ENCODE data around the gene TNKS1BP1. TPM values are rescaled to one million over a fixed set of nuclear protein-coding genes. Genes with fewer than 3 reads are reported as not detected.
"Not testable (repeated sequence)": the region's sequence is repeated elsewhere in the genome, so short reads cannot be mapped to it uniquely, and the experiment has no call there.

Gene TNKS1BP1
- total RNA-seq, 4 donors from 2014 or later: 52.3 to 106 (median 85.2) TPM

DNA sequence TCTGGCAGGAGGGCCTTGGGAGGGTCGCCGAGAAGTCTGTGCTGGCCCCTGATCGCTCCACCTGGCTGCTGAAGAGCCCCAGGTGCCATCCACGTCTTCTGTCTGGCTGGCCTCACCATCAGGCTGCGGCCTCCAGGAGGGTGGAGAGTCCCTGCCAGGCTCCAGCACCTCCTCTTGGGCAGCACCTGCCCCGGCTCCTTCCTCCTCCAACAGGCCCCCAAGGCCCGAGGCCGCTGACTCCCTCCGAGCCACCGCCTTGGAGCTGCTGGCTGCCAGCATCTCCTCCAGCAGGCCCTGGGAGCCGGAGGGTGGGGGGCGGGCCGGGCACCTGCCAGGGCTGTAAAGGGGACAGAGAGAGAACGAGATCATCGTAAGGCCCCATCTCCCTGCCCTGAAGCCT lies 22.3 kb downstream of the TNKS1BP1 start:
- intact Hi-C loops (cut with DNase I): no loop called here
- Histone ChIP-seq H3K27me3 (no peaks in the 10 kb centered on the region), H3K4me3 (replicated peaks in 1 of 3) (no peak overlapping the region), H3K36me3 (peaks cover 45 to 49% of the 10 kb centered on the region in 2 donors), H3K9me3 (no peaks in the 10 kb centered on the region), H3K27ac (no peak overlapping the region), H3K4me1 (peaks cover 24 to 36% of the 10 kb centered on the region in 2 donors)
- 94 to 98% methylated on average over 9 to 13 of the region's 15 CpGs for WGBS, 2 donors
- TF ChIP-seq, protein P1, sequence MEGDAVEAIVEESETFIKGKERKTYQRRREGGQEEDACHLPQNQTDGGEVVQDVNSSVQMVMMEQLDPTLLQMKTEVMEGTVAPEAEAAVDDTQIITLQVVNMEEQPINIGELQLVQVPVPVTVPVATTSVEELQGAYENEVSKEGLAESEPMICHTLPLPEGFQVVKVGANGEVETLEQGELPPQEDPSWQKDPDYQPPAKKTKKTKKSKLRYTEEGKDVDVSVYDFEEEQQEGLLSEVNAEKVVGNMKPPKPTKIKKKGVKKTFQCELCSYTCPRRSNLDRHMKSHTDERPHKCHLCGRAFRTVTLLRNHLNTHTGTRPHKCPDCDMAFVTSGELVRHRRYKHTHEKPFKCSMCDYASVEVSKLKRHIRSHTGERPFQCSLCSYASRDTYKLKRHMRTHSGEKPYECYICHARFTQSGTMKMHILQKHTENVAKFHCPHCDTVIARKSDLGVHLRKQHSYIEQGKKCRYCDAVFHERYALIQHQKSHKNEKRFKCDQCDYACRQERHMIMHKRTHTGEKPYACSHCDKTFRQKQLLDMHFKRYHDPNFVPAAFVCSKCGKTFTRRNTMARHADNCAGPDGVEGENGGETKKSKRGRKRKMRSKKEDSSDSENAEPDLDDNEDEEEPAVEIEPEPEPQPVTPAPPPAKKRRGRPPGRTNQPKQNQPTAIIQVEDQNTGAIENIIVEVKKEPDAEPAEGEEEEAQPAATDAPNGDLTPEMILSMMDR (IDR thresholded peaks at IDR 0.05): no peak
- TF ChIP-seq POLR2A (IDR thresholded peaks at IDR 0.05): no peak
- no peak for DNase-seq

DNA sequence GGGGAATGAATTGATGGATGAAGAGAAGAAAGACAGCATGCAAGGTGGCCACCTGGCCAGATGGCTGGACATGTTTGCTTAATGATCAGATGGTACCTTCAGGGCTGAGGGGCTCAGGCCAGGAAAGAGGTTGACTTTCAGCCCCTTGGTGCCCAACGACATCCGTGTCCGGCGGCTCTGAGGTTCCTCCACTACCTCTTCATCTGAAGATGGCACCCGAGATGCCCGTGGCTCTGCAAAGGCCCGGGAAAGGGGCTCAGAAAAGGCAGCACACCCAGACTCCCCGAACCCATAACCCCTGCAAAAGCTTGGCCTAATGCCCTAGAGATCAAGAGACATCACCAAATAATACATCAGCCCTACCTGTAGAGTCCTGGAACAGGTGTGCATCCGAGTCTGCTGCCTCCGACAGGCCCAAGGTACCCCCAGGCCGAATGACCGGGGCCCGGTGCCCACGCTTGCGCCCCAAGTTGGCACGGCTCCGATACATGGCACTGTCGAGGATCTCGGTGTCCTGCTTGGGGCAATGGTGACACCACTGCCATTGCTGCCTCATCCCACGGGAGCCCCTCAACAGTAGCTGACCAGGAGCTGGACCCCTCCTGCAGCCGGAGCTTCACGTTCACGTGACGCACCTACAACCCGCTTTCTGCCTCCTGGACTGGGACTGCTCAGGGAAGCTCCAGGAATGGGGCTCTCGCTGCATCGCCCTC lies 22.9 kb downstream of the TNKS1BP1 start:
- no peak for TF ChIP-seq POLR2A (IDR thresholded peaks at IDR 0.05)
- TF ChIP-seq, protein P1 (IDR thresholded peaks at IDR 0.05): no peak
- DNase-seq: no peak
- no peak overlapping the region for H3K27ac ChIP-seq
- H3K4me1 ChIP-seq: peaks cover 23 to 30% of the 10 kb centered on the region in 2 donors
- no peaks in the 10 kb centered on the region for H3K9me3 ChIP-seq
- H3K36me3 ChIP-seq: peaks cover 45 to 49% of the 10 kb centered on the region in 2 donors
- 96 to 97% methylated on average over 23 to 25 of the region's 27 CpGs for WGBS, 2 donors
- intact Hi-C loops (cut with DNase I): no loop called here
- H3K4me3 ChIP-seq (replicated peaks in 1 of 3): no peak overlapping the region
- no peaks in the 10 kb centered on the region for H3K27me3 ChIP-seq

DNA sequence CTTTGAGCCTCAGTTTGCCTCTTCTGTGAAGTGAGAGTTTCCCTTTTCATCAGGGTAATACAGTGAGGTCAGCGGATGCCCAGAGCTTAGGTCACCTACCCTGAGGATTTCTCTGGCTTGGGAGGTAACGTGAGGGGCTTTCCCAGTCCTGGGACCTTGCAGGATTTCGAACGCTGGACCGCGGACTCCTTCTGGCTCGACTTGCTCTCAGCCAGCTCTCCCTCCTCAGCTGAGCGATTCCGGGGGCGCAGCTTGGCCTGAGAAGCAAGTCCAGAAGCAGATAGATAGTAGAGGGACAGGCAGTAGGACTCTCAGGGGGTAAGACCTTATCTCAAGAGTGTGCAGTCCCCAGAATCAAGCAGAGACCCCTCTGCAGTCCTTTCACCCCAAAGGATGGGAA lies 24.0 kb downstream of the TNKS1BP1 start:
- no peak for TF ChIP-seq POLR2A (IDR thresholded peaks at IDR 0.05)
- TF ChIP-seq, protein P1 (IDR thresholded peaks at IDR 0.05): no peak
- H3K9me3 ChIP-seq: no peaks in the 10 kb centered on the region
- WGBS, 2 donors: 97 to 98% methylated on average over 7 to 10 of the region's 10 CpGs

DNA sequence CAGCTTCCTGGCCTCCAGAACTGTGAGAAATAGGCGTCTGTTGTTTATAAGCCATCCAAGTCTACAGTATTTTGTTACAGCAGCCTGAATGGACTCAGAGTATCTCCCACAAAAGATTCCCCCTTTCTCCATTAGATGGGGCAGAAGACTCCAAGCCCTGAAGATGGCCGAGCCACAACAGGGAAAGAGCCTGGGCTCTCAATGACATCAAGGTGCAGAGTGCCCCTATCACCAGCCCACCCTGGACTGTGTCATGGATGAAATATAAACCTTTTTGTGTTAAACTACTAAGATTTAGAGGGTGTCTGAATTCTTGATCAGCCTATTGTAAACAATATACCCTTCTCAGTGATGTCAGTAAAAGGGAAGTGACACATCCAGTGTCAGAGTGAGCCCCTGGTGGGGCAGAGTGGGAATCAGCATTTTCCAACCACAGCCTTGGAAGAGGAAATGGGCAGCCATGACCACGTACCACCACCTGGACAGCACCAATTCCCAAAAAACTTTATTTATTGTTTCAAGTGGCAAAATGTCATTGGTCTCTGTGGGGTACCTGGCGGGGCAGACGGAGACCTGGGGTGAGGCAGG lies 25.5 kb downstream of the TNKS1BP1 start:
- intact Hi-C loops (cut with DNase I): no loop called here
- H3K27ac ChIP-seq: no peak overlapping the region
- 96 to 97% methylated on average over 5 of the region's 5 CpGs for WGBS, 2 donors
- no peak overlapping the region for H3K4me3 ChIP-seq (replicated peaks in 1 of 3)
- H3K9me3 ChIP-seq: no peaks in the 10 kb centered on the region
- peaks cover 15 to 20% of the 10 kb centered on the region in 2 donors for H3K4me1 ChIP-seq
- no peak for DNase-seq
- no peaks in the 10 kb centered on the region for H3K27me3 ChIP-seq
- H3K36me3 ChIP-seq: peaks cover 45 to 49% of the 10 kb centered on the region in 2 donors
- TF ChIP-seq, protein P1 (IDR thresholded peaks at IDR 0.05): no peak
- no peak for TF ChIP-seq POLR2A (IDR thresholded peaks at IDR 0.05)

More for the DNA sequence above, 24.0 kb downstream of the TNKS1BP1 start:
- Histone ChIP-seq H3K36me3 (peaks cover 45 to 49% of the 10 kb centered on the region in 2 donors), H3K27me3 (no peaks in the 10 kb centered on the region), H3K4me1 (peaks cover 12 to 20% of the 10 kb centered on the region in 2 donors), H3K4me3 (replicated peaks in 1 of 3) (no peak overlapping the region), H3K27ac (no peak overlapping the region)
- intact Hi-C loops (cut with DNase I): no loop called here
- no peak for DNase-seq

DNA sequence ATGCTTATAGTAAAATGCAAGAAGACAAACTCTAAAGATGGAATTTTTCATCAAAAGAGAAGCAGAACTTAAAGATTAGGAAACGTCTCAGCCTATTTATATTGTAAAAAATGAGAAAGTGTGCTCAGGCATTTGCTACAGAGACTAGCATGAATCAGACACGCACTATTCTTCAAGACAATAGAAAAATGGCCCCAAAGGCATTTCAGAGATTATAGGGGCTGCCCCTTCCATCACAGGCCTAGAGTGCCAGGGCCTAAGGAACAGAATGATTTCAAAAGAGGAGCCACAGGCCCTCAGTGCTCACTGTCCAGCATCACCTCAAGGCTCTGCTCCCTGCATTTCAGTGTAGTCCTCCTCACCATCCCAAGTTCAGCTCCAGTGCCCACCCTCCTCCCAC lies 27.5 kb downstream of the TNKS1BP1 start:
- Histone ChIP-seq H3K27ac (no peak overlapping the region), H3K27me3 (no peaks in the 10 kb centered on the region), H3K36me3 (peaks cover 36 to 38% of the 10 kb centered on the region in 2 donors), H3K9me3 (no peaks in the 10 kb centered on the region), H3K4me3 (replicated peaks in 1 of 3) (no peak overlapping the region), H3K4me1 (peaks cover 13 to 26% of the 10 kb centered on the region in 2 donors)
- intact Hi-C loops (cut with DNase I): no loop called here
- 87% methylated on average over 2 of the region's 2 CpGs for WGBS, 2 donors
- DNase-seq: no peak
- no peak for TF ChIP-seq POLR2A (IDR thresholded peaks at IDR 0.05)
- TF ChIP-seq, protein P1 (IDR thresholded peaks at IDR 0.05): no peak

DNA sequence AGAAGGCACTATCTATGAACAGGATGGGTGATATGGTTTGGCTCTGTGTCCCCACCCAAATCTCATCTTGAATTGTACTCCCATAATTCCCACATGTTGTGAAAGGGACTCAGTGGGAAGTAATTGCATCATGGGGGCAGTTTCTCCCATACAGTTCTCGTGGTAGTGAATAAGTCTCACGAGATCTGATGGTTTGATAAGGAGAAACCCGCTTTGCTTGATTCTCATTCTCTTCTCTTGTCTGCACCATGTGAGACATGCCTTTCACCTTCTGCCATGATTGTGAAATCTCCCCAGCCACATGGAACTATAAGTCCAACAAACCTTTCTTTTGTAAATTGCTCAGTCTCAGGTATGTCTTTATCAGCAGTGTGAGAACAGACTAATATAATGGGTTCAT lies 28.5 kb downstream of the TNKS1BP1 start:
- H3K9me3 ChIP-seq; intact Hi-C loops (cut with DNase I); H3K4me3 ChIP-seq (replicated peaks in 1 of 3); H3K27me3 ChIP-seq; DNase-seq: not testable (repeated sequence)
- peaks cover 26 to 28% of the 10 kb centered on the region in 2 donors for H3K36me3 ChIP-seq
- peak overlapping the region in 1 of 3 donors; percentile 70 for H3K27ac ChIP-seq
- peaks cover 13 to 26% of the 10 kb centered on the region in 2 donors for H3K4me1 ChIP-seq
- 93 to 95% methylated on average over 3 of the region's 3 CpGs for WGBS, 2 donors

All from thyroid gland (tissue), 4 donors.